ENCODE measurements around the gene PLEKHA1. TPM values are rescaled to one million over a fixed set of nuclear protein-coding genes. Genes with fewer than 3 reads are reported as not detected.

PLEKHA1 gene
- total and polyA plus RNA-seq, 2 of the 4 experiments (the other 2 are of a cell fraction) = 7.2 to 9.5 TPM

GRCh38 chr10:122362621-122363020, 11.9 kb upstream of the PLEKHA1 start:
- Histone ChIP-seq H3K18ac (ENCODE audit: low read depth, low read length) (no peak overlapping the region), H4K8ac (ENCODE audit: low read depth in 2 of 2, low read length in 2 of 2) (no peak overlapping the region), H3K9me1 (ENCODE audit: insufficient read depth, low read length) (no peaks in the 10 kb centered on the region), H3K23ac (ENCODE audit: low read depth, low read length) (no peak overlapping the region), H2BK5ac (ENCODE audit: low read depth, low read length, poor library complexity, severe bottlenecking) (no peak overlapping the region), H2BK20ac (ENCODE audit: low read depth, low read length) (no peak overlapping the region), H3K4me2 (ENCODE audit: low read depth, low read length) (no peak overlapping the region), H4K91ac (ENCODE audit: insufficient read depth, low read depth, low read length) (no peak overlapping the region), H3K4ac (ENCODE audit: low read depth, low read length) (no peak overlapping the region), H3K4me3 (ENCODE audit: insufficient read depth, low read depth, low read length) (no peak overlapping the region), H3K79me1 (ENCODE audit: low read depth in 1 of 2, low read length in 2 of 2) (no peaks in the 10 kb centered on the region), H3K27me3 (ENCODE audit: control insufficient read depth, insufficient read depth, low read length) (peaks cover 21% of the 10 kb centered on the region), H2BK15ac (ENCODE audit: low read depth, low read length) (no peak overlapping the region), H2AK9ac (replicated peaks; ENCODE audit: low read depth, low read length, poor library complexity) (no peak overlapping the region), H3K56ac (ENCODE audit: extremely low read depth, insufficient read depth, low read length) (no peak overlapping the region), H2BK120ac (ENCODE audit: low read depth, low read length) (no peak overlapping the region), H3K36me3 (ENCODE audit: control insufficient read depth, insufficient read depth, low read length) (no peaks in the 10 kb centered on the region), H3K27ac (ENCODE audit: insufficient read depth, low read length) (no peak overlapping the region), H2AFZ (replicated peaks; ENCODE audit: low read length, poor library complexity) (no peak overlapping the region), H4K5ac (ENCODE audit: low read depth, low read length) (no peak overlapping the region), H3K9me3 (ENCODE audit: control insufficient read depth, insufficient read depth, low read length) (no peaks in the 10 kb centered on the region), H3K9ac (ENCODE audit: low read depth, low read length) (no peak overlapping the region), H3K4me1 (ENCODE audit: control insufficient read depth, insufficient read depth, low read length) (no peaks in the 10 kb centered on the region), H2AK5ac (ENCODE audit: low read depth, low read length) (no peak overlapping the region), H4K20me1 (ENCODE audit: insufficient read depth, low read length) (no peaks in the 10 kb centered on the region), H3K14ac (replicated peaks; ENCODE audit: low read depth, low read length) (no peak overlapping the region)
- intact Hi-C loops (cut with micrococcal nuclease) = no loop called here
- DNase-seq (no peak), ATAC-seq (ENCODE audit: low read depth) (no peak)
- 40% methylated on average over 1 of the region's 2 CpGs; no CpG with 5 or more reads in 1 of the 2 experiments for WGBS, 2 experiments (ENCODE audit: extremely low coverage in 2 of 2, insufficient read length in 1 of 2)
- BruUV-seq (replicated peaks) = no TSS peak
- CTCF ChIA-PET = no interaction called here
- TF ChIP-seq MAZ (IDR thresholded peaks at IDR 0.05; ENCODE audit: borderline replicate concordance, low read depth, low read length) (no peak), BHLHE40 (IDR thresholded peaks at IDR 0.05; ENCODE audit: low read depth, low read length) (no peak), MAFK (IDR thresholded peaks at IDR 0.05; ENCODE audit: low read depth, low read length) (no peak), RFX5 (IDR thresholded peaks at IDR 0.05; ENCODE audit: low read depth, low read length) (no peak)
- in situ Hi-C loops (cut with MboI; ENCODE audit: low sequenced_read_pairs) = no loop called here
- POLR2A ChIA-PET (ENCODE audit: unreplicated experiment) = no interaction called here
- dilution Hi-C loops (cut with HindIII; ENCODE audit: low sequenced_read_pairs, unreplicated experiment) = no loop called here
